IPS DF 4.7 (cell line): ENCODE data around the gene EPHB2.

Experiments used
- DNase-seq: peaks from one replicate; pipeline ENCODE4 v3.0.0-alpha.2; 2013; ENCODE audit warnings: low spot score; ENCODE audit errors: extremely low read depth

The EPHB2 gene

DNA sequence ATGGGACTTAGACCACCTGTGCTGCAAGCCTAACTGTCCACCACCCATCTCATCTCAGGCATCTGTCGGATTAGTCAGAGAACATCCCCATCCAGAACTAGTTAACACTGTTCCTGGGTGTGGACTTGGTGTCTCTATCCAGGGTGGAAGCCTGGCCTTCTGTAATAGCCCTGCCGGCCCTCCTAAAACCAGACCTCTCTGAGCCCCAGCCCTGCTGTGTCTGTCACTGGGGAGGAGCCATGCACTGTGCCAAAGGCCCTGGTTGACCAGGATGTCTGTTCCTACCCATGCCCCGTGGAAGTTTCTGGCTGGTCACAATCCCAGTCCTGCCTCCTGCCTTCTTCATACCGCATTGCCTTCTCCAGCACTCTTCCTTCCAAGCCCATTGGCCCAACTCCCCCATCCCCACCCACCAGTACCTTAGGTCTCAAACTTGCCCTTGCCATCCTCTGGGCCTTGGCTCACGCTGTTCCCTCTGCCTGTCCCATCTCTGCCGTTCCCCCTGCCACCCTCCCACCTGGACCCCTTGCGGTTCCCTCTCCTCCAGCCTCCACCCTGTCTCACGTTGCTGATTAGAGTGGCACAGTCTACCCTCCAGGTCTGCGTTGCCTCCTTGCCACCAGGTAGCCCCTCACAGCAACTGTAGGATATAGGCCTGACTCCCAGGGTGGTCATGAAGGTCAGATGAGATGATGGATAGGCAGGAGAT is 105.6 kb downstream of the EPHB2 start:
- DNase-seq: no peak

GRCh38 chr1:22816803-22817202 is 106.2 kb downstream of the EPHB2 start:
- no peak for DNase-seq

DNA sequence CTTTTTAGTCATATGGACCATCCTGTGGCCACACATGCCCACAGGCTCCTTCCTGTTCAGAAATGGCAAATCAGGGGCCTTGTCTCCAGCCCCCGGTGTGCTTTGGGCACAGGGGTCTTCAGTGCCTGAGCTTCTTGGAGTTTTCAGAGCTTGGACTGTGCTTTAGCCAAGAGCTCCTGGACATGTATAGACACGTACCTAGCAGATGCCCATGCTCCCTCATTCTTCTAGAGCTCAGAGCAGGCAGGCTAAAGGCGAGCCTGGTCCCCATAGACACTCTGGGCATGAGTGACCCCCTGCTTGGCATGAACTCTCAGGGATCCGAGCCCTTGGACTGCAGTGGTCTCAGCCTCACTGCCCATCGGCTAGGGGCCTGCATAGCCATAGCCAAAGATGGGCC is 106.8 kb downstream of the EPHB2 start:
- DNase-seq: no peak

- DNase-seq: no peak
Measured at GRCh38 chr1:22818061-22818770, 107.6 kb downstream of the EPHB2 start.

- DNase-seq: no peak
Measured at GRCh38 chr1:22819361-22819760, 108.7 kb downstream of the EPHB2 start.

DNA sequence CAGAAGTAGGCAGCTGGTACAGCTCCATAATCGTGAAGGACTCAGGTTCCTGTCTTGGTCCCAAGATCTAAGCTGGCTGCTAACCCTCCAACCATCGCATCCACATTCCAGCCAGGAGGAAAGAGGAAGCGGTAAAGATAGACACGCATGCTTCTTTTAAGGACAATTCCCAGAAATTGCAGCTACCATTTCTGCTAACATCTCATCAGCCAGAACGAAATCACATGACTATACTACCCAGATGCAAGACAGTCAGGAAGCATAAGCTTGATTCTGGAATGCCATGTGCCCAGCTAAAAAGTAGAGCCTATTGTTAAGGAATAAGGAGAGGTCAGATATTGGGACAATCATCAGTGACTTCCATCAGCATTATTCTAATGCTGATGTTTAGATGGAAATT is 110.4 kb downstream of the EPHB2 start:
- no peak for DNase-seq

DNA sequence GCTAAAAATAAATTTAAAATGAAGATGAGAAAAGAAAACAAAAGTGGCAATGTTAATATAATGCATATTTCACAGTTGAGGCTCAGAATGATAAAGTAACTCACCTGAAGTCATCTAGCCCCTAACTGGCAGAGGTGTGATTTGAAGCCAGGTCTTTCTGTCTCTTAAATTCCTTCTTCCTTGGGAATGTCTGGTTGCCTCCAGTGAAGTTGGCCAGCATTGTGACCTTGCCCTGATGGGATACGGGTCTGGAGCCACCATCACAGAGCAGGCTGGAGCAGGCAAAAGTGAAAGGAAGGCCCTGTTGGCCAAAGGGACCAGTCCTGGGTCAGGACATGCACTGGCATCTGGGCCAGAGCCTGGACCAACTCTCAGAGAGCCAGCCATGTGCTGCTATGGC is 111.7 kb downstream of the EPHB2 start:
- no peak for DNase-seq

- no peak for DNase-seq
Measured at GRCh38 chr1:22824466-22824865, 113.8 kb downstream of the EPHB2 start.

- DNase-seq: no peak
Measured at GRCh38 chr1:22824975-22825374, 114.3 kb downstream of the EPHB2 start.

DNA sequence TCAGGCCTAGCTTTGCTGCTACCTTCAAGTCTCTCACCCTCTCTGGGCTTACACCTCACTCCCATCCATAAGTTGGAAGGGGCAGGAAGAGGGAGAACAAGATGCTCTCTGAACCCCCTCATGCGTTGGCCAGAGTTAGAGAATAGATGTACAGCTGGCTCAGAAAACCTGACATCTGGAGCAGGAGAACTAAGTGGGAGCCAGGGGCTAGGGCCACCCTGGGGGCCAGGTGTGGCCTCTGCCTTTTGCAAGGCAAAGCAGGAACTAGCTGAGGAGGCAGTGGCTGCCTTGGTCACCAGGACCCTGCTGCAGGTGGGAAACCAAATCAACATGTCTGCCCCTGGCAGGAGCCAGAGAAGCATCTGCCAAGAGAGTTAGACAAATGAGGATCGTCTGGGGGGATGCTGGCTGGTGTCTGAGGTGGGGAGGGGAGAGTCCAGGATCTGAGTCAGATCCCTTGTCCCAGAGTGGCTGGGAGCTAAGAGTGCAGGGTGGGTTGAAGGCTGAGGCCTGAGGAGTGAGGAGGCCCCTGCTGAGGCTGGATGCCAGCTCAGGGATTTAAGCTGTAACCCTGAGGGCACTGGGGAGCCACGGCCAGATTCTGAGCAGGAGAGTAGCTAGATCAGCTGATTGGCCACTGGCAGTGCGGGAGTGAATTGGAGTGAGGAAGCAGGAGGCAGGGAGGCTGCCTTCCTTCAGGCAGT is 115.0 kb downstream of the EPHB2 start:
- DNase-seq: no peak

DNA sequence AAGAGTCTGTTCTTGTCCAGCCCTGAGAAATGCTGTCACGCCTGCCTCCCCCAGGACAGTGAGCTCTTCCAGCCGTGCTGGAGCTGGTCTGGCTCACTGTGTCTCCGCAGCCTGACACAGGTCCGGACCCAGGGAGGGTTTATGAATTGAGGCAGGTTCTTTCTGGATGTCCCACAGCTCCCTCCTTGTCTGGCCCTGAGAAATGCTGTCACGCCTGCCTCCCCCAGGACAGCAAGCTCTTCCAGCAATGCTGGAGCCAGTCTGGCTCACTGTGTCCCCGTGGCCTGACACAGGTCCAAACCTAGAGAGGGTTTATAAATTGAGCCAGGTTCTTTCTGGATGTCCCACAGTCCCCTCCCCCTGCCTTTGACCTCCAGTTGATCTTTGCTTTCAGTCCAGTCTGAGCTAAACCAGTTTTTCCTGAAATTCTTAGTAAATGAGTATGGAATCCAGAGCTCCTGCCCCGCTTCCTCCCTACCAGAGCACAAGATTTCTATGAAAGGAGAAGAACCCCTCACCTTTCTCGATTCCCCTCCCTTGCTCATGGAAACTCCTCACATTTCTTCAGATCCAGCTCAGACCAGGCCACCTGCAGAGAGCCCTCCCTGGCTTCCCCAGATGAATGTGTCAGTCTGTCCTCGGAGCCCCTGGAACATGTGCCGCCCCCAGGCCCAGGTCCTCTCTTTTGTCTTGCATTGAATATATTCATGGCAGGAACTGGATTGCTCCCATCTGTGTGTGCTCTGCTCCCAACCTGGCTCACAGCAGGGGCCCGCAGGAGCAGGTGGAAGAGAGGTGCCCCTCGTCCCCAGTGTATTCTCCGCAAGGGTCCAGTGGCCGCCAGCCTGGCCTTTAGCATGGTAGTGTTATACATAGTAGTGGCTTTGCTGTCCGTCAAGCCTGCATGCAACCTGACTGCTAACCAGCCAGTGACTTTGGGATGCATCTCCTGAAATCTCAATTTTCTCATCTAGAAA is 116.3 kb downstream of the EPHB2 start:
- DNase-seq: no peak

GRCh38 chr1:22827666-22828483 is 117.2 kb downstream of the EPHB2 start:
- DNase-seq: no peak

- DNase-seq: no peak
Measured at GRCh38 chr1:22828484-22829308, 118.1 kb downstream of the EPHB2 start.

DNA sequence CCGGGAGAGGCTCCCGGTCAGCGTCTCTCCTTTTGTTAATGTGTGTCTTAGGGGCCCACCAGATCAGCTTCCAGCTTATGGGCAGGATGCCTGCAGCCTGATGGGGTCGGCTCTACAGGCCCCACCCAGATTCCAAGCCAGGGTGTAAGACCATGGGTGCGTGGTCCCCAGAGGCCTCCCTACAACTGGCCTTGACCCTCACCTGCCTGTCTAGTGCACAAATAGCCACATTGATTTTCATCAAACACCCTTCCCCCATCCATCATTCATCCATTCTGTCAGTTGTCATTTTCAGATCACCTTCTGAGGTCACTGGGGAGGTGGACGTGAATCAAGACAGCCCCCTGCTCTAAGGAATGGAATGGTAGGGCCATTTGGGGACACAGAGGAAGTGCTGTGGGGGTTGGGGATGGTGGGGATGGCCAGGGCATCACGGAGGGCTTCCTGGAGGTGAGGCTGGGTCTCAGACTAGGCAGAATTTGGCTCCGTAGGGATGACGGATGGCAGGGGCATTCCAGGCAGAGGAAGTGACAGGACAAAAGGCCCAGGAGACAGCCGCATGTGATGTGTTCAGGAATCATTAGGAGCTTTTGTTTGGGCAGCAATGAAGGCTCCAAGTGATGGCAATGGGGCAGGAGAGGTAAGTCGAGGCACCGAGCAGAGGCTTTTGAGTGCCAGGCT is 118.8 kb downstream of the EPHB2 start:
- no peak for DNase-seq

GRCh38 chr1:22830041-22830566 is 119.5 kb downstream of the EPHB2 start:
- no peak for DNase-seq

DNA sequence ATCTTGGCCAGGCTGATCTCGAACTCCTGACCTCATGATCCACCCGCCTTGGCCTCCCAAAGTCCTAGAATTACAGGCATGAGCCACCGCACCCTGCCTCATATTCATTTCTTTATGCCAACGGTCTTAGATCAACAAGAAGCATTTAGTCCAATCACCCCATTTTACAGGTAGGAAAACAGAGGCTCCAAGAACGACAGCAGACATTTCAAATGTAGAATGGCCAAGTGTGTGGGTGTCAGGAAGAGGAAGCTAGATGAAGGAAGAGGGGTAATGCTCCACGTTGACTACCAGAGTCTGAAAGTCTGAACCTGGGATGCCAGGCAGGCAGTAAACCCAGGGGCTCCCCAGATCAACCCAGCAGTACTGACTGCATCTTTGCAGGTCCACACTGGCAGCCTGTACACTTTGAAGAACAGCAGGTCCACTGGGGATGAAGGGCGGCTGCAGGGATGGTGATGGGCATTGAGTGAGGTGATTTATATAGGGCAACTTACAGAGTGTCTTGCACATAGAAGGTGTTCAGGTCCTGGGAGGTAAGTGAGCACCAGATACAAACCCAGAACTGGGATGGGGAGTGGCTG is 120.2 kb downstream of the EPHB2 start:
- no peak for DNase-seq

DNA sequence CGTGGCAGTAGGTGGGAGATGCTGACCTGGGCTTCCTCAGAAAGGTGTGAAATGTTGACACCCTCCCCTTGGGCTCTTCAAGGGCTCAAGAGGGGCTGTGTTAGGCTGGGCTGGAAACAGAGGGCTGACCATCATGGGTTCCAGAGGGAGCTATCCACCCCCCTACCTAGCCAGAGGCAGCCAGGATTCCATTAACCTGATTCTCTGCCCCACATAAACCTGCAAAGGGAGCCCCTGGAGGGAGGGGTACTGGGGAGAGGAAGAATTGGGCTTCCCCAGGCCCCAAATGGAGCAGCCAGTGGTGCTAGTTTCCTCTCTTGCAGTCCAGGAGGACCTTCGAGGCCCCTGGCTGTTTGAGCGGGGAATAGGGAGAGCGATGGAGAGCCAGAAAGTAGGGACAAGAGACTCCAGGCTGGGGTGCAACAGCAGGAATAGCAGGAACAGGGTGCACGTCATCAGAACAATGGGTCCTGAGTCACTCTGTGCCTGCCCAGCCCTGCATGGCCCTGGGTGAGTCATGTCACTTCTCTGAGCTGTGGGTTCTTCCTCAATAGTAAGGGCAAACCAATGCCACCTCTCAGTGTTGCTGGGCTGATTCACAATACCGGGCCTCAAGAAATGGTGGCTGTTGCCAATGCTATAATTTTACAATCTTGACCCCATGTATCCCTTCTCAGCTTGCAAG is 121.2 kb downstream of the EPHB2 start:
- DNase-seq: no peak

DNA sequence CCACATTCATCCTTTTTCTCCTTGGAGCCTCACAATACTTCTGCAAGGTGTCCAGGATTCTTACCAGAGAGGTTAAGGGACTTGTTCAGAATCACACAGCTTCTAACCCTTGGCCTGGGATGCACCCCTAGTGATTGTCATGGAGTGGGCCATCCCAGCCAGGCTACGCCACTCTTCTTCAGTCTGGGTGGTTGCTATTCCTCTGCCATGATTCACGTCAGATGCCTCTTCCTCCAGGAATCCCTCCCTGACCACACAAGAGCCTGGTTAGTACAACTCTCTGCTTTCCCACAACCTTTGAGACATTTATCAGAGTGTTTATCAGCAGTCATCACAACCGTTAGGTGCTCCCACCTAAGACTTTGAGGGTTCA is 121.8 kb downstream of the EPHB2 start:
- no peak for DNase-seq
